ENCODE measurements around the gene CRBN.

CRBN gene

DNA sequence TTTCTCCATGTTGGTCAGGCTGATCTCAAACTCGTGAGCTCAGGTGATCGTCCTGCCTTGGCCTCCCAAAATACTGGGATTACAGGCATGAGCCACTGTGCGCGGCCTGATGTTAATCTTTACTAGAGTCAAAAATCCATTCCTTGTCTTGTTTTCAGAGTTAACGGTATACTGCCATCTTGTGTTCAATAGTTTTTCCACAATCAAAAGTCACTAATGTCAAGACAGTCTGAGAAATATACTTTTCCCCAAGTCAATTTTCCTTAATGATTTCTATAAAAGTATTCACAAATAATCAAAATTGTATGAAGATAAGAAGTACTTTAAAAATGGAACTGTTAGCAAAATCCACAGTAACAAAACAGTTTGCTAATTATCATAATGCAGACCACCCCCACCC is 8.5 kb downstream of the CRBN start:
- peak; percentile 8 for DNase-seq

DNA sequence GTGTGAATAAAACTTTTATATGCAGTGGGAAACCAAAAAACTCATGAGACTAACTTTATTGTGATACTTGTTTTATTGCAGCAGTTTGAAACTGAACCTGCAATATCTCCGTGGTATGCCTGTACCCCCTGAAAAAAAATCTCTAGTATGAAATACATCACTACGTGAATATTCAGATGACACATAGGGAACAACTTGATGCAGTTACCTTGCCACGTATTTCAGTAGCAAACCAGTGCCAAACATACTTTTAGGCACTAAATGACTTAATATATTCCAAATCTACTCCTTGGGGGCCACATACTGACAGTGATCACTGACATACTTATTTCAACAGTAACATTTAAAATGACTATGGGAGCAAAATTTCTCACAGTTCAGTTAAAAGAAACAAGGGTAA is 13.8 kb downstream of the CRBN start:
- DNase-seq, result no peak

DNA sequence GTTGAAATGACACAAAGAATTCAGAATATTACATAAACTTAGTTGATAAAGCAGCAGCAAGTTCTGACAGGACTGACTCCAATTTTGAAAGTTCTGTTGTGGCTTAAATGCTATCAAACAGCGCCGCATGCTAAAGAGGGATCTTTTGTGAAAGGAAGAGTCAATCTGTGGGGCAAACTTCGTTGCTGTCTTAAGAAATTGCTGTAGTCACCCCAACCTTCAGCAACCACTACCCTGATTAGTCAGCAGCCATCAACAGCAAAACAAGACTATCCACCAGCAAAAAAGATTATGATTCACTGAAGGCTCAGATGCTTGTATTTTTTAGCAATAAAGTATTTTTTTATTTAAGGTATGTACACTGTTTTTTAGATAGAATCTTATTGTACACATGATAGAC is 14.2 kb downstream of the CRBN start:
- DNase-seq, result no peak

DNA sequence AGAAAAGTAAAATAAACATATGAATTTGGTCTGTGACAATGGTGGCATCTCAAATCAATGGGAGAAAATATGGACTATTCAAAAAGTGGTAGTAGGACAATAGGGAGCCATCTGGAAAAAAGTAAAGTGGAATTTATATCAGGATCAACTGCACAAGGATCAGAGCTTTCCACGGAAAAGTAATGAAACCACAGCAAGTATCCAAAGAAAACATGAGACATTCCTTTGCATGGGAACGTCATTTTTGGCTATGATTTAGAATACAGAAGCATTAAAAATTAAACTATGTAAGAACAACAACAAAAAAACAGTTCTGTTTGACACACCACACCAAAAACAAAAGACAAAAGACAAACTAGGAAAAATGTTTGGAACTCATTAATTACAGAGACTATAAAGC is 18.7 kb downstream of the CRBN start:
- DNase-seq, result no peak

DNA sequence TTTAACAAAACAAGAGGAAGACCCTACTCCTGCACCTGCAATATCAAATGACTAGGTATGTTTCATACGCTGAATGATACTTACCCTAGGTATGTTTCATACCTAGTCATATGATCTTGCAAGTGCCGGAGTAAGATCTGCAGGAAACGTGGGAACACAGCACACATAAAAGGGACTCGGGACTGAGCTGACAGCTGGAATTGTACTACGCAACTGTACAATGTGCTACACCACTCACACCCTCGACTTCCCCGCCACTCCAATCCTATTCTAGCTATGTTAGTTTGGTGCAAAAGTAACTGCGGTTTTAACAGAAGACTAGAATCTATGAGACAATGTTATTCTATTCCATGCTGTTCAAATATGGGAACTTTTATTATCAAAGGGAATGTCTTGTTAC is 22.0 kb downstream of the CRBN start:
- DNase-seq, result no peak

DNA sequence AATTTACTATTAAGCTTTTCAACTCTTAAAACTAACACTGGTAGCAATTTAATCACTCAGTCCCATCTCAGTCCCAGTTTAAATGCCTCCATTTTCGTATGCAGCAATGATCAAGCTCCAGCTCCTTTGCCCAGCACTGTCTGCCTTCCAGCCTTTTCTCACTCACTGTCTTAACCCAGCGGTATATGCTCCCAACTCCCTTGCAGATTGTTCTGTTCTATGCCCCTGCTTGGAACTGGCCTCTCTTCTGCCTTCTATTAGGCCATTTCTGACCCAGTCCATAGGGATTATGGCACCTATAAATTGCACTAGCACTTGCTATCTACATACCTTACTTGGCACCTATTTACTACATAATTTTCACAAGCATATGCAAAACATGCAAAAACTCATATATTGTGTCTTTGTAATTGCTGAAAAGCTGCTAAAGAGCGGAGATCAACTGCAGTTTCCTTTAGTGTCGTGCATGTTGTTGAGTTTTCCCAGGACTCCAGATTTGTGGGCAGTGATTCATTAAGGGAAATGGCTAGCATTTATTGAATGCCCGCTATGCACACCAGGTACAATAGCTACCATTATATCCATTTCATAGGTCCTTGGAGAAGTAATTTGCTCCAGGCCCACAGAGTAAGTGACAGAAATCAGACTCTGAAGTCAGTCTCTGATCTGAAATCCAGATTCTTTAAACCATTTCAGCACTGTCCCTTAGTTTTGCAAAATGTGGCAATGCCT is 24.4 kb downstream of the CRBN start:
- DNase-seq, result no peak

DNA sequence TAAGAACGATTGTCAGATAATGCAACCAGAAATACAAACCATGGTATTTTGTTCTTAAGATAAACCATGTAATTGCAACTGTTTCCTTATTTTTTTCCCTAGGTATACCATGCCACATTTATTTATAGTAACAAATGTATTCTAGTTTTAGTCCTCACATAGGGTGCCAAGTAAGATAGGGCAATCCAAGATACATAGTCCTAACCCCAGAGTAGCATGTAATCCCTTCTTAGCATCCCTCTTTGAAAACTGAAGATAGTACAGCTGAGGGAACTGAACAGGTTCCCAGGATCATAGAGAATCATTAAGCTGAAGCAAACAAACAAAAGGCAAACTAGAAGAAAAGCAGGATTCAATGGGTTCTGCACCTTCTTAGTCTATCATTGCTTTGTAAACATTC is 28.0 kb downstream of the CRBN start:
- DNase-seq, result no peak

DNA sequence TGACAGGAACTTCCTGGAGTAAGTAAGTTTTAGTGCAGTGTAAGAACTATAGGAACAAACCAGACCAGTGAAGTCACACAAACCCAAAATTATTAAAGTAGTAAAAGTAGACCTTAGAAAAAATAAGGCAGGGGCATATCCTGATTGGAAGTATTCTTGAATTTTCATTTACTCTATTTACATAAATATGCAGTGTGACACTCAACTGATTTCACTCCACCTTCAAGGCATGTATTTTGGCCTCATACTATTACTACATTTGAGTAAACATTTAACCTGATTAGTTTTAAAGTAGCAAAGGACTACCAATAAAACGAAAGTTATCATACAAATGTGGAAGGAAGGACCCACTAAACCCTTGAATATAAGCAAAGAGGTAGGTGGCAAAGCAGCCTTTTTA is 29.9 kb downstream of the CRBN start:
- no peak for DNase-seq

DNA sequence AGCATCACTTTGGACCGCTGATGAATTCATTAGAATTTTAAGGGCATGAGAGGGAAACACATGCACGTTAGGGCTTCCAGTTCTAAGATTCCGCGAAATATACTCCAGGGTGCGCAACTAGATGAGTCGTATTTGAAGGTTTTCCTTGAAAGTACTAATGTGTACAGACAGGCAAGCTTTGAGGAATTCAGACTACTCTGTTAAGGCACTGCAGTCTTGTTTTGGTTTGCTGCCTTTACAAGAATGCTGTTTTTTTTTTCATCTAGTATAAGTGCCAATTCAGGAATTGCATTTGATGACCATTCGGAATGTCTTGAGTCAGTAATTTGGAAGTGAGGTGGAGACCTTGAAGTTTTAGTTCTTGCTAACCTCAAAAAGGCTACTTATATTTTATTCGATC is 33.7 kb downstream of the CRBN start:
- DNase-seq, result no peak

DNA sequence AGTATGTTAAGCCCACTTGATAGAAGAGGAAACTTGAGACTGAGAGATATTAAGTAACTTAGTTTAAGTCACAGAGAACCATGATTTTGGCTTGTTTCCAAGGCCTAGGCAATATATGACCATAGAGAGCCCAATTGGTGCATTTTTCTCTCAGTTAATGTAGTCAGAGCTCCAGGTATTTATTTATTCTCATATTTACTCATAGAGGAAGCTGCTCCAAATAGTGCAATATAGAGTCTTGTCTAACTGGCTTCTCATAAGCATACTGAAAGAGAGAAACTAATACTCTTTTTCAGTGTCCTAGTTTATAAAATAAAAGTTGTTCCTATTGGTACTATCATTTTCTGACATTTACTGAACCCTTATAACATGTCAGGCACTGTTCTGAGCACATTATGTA is 37.6 kb downstream of the CRBN start:
- DNase-seq, result no peak

DNA sequence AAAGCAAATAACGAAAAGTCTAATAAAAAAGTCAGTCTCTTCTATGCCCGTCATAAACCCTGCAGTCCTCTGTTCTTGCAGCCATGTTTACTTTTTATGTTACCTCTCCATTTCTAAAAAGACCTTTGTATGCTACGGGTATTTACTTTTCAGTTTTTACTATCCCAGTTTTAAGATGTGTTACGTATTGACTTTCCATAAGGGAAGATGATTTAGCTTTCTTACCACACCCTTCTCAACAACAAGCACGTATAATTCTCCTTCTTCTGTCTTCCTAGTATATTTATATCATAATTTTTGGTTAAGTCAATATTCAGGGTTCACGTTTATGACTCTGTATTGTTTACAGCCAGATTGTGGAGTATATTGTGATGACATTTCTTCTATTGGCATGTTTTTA is 42.0 kb downstream of the CRBN start:
- no peak for DNase-seq

DNA sequence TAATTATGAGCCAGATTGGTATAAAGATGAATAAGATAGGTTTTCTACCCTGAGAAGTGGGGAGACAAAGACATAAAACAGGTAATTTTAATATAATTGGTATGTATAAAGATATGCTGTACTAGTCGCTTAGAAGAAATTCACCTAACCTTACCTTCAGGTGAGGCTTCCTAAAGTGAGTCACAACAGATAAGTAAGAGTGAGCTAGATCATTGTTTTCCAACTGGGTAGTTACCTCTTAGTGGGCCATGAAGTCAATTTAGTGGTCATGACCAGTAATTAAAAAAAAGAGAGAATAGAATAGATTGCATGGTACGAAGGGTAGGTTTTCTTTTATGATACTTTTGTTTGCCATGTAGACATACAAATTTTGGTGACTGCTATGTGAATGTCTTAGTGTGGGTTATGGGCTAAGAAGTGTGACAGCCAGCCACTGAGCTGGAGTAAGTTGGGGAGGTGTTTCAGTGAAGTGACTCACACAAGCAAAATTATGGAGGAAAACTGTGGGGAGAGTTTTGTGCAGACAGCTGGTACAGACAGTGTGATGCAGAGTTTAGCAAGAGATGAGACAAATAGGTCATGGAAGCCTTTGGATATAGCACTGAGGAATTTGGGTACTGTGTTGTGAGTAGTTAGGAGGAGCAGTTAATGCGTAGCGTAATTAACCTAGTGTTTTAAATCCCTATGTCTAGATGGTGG is 44.6 kb downstream of the CRBN start:
- DNase-seq, result no peak

DNA sequence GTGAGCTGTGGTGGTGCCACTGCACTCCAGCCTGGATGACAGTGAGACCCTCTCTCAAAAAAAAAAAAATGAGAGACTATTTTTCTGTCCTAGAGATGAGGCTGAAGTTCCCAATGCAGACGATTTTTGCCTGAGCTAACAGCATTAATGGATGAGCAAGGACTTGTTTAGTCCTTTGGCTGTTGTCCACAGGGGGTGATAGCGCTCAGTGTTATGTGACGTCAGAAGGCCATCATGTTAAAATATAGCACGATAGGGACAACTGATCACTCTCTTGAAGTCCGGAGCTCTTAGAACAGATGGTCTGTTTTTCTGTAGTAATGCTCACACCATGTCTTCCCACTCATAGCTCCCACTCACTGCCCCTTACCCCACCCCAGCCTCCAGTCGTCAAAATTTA is 46.0 kb downstream of the CRBN start:
- DNase-seq, result no peak

DNA sequence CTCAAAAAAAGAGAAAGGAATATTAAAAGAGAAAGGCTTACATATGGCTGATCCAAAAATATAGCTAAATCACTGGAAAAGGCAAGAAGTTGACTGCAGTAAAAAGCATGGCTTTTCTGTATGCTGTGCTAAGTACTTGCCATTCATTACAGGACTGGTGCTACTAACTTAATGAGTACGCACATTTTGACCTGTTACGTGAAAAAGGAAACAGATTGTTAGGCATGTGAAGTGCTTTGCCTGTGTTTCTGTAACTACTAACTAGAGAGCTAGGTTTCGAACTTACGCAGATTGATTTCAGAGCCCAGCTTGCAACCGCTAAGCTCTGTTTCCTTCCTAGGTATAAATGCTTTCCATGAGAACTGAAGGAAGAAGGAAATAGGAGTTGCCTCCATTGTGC is 49.9 kb downstream of the CRBN start:
- DNase-seq, result no peak

DNA sequence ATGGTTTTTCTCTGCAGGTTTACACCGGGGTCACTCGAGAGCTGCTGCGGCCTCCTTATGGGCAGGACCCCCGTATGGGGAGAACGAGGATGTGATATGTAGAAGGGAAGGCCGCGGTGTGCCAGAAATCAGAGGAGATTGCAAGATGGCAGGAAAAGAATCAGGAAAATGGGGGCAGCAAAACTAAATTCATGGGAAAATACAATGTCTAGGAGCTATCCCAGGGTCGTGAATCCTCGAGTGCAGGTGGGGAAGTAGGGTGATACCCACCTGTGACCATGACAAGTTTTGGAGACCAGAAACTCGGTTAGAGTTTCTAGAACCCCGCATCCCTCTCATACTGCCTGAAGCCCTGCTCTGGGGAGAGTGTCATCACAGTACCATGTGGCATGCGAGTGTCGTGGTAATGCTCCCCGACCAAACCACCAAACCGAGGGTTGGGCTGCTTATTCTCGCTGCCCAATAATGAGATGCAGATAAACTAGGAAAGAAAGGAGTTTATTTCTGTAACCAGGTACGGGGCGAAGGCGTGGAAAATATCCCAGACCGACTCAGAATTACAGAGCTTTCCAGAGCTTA is 52.0 kb downstream of the CRBN start:
- DNase-seq, result peak; percentile 40

DNA sequence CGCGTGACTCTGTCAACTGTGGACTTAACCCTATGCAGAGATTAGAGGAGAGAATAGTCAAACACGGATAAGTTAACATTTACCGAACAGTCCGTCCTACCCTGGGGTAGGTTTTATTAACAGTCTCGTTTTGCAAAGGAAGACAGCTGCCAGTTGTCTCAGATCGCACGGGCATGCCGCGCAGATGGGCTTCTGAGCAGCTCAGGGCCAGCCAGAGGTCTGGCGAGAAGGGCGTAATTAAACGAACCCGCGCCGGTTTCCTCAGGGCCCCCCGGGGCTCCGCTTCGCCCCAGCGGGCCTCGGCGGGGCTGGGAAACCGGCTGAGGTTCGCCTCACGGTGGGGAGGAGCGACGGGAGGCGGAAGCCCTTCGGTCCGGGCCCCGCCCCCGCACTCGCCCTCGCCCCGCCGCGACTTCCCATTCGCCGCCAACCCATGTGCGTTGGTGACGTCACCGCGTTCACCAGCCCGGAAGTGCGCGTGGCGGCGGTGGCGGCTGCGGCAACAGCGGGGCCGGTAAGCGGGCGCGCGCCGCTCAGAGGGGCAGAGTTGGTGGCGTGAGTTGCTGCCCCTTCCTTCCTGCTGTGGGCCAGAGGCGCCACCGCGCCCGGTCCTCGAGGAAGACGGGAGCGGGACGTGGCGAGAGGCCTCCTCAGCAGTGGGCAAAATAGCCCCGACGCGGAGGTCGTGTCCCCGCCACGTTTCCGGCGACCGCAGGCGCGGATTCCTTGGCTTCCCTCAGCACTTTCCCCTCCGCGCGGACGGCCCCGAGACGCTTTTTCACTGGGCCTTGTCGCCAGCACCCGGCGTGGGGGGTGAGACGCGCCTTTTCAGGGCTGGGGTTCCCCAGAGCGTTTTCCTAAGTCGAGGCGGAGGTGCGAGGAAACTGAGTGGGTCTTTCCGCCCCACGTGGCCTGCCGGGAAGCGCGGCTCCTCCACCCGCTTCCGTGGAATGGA is 52.7 kb downstream of the CRBN start, which contains the start of gene TRNT1:
Gene TRNT1, plus strand, starts transcription at position 464 of the 955 bp plus-strand sequence. CDS start 2,101 bp downstream, outside the sequence.
- DNase-seq, result peak; percentile 96

DNA sequence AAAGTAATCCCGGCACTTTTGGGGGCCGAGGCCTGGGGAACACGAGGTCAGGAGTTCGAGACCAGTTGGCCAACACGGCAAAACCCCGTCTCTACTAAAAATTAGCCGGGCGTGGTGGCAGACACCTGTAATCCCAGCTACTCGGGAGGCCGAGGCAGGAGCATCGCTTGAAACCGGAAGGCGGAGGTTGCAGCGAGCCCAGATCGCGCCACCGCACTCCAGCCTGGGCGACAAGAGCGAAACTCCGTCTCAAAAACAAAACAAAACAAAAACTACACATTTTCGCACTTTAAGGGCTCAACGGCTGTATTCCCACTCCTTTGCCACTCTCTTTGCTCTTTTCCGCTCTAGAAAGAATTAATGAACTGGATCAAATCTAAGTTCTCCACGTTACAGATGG is 53.5 kb downstream of the CRBN start:
- no peak for DNase-seq

DNA sequence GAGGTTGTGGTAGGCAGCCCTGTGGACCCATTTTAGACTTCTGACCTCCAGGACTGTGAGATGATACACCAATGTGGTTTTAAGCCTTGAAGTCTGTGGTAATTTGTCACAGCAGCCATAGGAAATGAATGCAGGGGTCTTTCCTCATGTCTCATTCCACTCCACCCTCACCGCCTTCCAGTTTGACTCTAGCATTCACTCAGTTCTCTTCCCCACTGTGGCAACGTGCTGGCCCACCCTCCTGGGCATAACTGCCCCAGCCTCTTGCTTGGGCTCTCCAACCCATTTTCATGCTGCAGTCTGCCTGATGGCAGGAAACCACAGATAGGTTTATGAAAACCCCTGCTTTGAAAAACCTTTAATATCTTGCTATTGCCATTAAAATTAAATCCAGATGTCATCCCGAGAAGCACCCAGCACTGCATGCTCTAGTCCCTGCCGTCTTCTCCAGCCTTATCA is 60.1 kb downstream of the CRBN start:
- no peak for DNase-seq

DNA sequence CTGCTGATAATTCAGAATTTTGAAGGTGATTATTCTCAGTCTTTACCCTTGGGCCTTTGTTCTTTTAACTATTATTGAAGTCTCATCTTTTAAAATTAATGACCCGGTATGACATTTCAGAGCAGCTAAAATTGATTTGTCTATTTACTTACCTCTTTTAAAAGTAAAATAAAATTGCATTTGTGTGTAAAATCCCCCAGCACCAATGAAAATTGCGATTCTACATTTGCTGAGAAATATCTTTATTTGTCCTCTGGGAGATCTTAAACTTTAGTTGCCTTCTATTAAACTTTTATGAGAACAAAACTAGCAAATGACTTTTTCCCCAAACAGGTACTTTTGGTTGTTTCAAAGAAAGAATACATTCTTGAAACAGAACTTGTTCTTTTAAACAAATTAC is 61.8 kb downstream of the CRBN start:
- no peak for DNase-seq

DNA sequence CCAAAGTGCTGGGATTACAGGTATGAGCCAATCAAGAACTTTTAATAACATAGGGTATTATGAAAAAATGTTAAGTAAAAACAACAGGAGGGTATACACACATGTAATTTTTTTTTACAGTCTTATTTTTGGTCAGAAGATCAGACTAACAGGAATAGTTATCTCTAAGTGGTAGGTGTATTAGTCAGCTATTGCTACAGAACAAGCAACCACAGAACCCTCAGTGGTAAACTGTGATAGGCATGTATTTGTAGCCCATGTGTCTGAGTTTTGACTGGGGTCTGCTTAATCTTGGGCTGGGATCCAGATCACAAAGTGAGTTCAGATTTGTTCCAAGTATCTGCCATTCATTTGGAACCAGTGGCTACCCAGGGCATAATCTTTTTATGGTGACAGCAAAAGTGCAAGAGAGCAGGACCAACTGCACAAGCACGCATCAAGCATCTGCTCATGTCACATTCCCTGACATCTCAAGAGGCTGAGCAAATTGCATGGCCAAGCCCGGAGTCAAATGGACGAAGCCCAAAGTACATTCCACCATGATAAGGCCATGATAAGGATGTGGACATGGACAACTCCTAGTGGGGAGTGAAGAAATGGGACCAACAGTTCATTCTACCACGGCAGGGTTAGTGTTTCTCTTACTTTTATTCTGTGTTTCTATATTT is 66.3 kb downstream of the CRBN start:
- no peak for DNase-seq

DNA sequence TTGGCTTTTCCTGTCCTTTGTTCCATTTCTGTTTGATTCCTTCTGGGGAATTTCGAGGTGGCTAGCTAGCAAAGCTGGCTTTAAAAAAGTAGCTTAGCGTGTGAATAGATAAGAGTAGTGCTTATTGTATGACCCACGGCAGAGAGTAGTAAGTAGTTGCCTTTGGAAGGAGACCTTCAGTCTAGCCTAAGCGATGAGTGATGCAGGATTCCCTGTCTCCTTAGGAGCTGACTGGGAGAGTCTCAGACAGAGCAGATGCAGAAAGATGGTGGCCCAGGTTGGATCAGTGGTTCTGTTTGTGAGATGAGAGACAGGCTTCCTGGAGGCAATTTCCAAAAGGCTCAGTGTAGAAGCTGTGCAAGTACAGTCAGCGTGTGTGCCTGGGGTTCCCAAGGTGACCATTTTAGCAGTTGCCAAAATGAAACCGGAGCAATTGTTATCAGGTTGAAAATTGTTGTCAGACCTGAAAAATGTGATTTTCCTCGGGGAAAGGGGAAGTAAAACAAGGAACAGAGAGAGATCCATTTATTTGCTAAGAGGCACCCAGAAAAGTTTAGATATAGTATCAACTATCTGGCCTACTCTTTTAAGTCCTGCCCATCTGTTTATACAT is 68.6 kb downstream of the CRBN start:
- DNase-seq, result peak; percentile 45

DNA sequence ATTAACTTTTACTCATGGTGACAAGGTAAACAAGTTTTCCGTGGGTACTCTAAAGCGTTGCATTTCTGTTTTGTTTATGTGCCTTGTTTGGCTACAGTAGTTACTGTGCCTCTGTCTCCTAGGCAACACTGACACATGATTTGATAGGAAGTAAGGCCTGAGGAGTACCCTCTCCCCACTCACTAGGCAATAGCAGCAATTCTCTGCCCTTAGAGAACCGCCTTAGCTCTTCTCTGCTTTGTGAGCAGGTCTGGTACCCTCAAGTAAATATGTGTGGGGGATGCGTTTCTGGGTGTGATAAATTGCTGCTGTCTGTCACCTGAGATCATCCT is 69.2 kb downstream of the CRBN start, which contains the start of gene IL5RA:
Gene IL5RA, minus strand, starts transcription at position 76 of the 332 bp plus-strand sequence. CDS start 5,390 bp downstream, outside the sequence.
- peak; percentile 51 for DNase-seq
